Measurements from ENCODE around the gene MAN2C1. TPM values are rescaled to one million over a fixed set of nuclear protein-coding genes. Genes with fewer than 3 reads are reported as not detected.
A peak's percentile ranks its signal among the peaks of the same experiment; 100 is the strongest.

The MAN2C1 gene
- total RNA-seq, 2 experiments from 2014 or later, result 519 to 546 TPM

- H3K4me1 Mint-ChIP-seq (ENCODE audit: low read depth), result peaks cover 30% of the 10 kb centered on the region
- ChIA-PET CTCF (interaction anchor here (0.7 to 1.1 kb wide), 4 partner anchors 14 to 753 kb away, joined by 3 to 4 read pairs (median 3); no protein-coding TSS in a partner anchor), POLR2A (interaction anchor here (2.8 to 5.2 kb wide), 6 partner anchors 10 to 277 kb away, joined by 18 to 246 read pairs (median 82); partner anchors contain the start of genes IMP3, NEIL1, SIN3A and SNUPN)
- peak overlapping the region; percentile 94 for H3K27ac Mint-ChIP-seq
- peak overlapping the region; percentile 94 for H3K4me3 Mint-ChIP-seq
- H3K4me3 ChIP-seq (ENCODE audit: low read length), result no peak overlapping the region
- H3K27ac ChIP-seq (ENCODE audit: low read depth in 1 of 2, low read length in 2 of 2), result no peak overlapping the region
- TF ChIP-seq CTCF (IDR thresholded peaks at IDR 0.05), result no peak
- H3K27me3 ChIP-seq (ENCODE audit: control insufficient read depth in 1 of 2, insufficient read depth in 2 of 2, low read length in 2 of 2), result no peaks in the 10 kb centered on the region
- peaks cover 68% of the 10 kb centered on the region for H3K36me3 Mint-ChIP-seq (ENCODE audit: low read depth)
- H3K4me1 ChIP-seq (ENCODE audit: insufficient read depth, low read length), result peaks cover 32% of the 10 kb centered on the region
- H3K9me3 ChIP-seq (ENCODE audit: control insufficient read depth in 1 of 2, insufficient read depth in 1 of 2, low read length in 2 of 2), result no peaks in the 10 kb centered on the region
- DNase-seq (no peak), ATAC-seq (ENCODE audit: poor library complexity) (no peak)
- H3K27me3 Mint-ChIP-seq, result no peaks in the 10 kb centered on the region
- intact Hi-C loops (cut with DNase I, micrococcal nuclease), result loop anchor here (5.0 kb wide), 4 partner anchors 82 to 828 kb away; partner anchors contain the start of genes ARID3B (in 1 of the 2), SIN3A (in 1 of the 2) and SNUPN (in 1 of the 2)
- H3K36me3 ChIP-seq (ENCODE audit: insufficient read depth, low read length), result peaks cover 58% of the 10 kb centered on the region
- H3K9me3 Mint-ChIP-seq, result no peaks in the 10 kb centered on the region
These were observed 1.6 kb upstream of the MAN2C1 start for GRCh38 chr15:75369897-75370581.

GRCh38 chr15:75368689-75369239 lies 357 bp upstream of the MAN2C1 start:
- peaks cover 30% of the 10 kb centered on the region for H3K4me1 Mint-ChIP-seq (ENCODE audit: low read depth)
- Histone ChIP-seq H3K9me3 (ENCODE audit: control insufficient read depth in 1 of 2, insufficient read depth in 1 of 2, low read length in 2 of 2) (no peaks in the 10 kb centered on the region), H3K27me3 (ENCODE audit: control insufficient read depth in 1 of 2, insufficient read depth in 2 of 2, low read length in 2 of 2) (no peaks in the 10 kb centered on the region), H3K27ac (ENCODE audit: low read depth in 1 of 2, low read length in 2 of 2) (peak overlapping the region; percentile 93 to 96), H3K4me3 (ENCODE audit: low read length) (peak overlapping the region; percentile 91), H3K4me1 (ENCODE audit: insufficient read depth, low read length) (peaks cover 32% of the 10 kb centered on the region), H3K36me3 (ENCODE audit: insufficient read depth, low read length) (peaks cover 58% of the 10 kb centered on the region)
- no peak for ATAC-seq (ENCODE audit: poor library complexity)
- H3K27me3 Mint-ChIP-seq, result no peaks in the 10 kb centered on the region
- DNase-seq, result peak in 5 of 14 experiments; percentile 15 to 58 (median 37)
- H3K9me3 Mint-ChIP-seq, result no peaks in the 10 kb centered on the region
- TF ChIP-seq CTCF (IDR thresholded peaks at IDR 0.05), result no peak
- H3K36me3 Mint-ChIP-seq (ENCODE audit: low read depth), result peaks cover 68% of the 10 kb centered on the region
- peak overlapping the region; percentile 94 for H3K4me3 Mint-ChIP-seq
- intact Hi-C loops (cut with DNase I, micrococcal nuclease), result loop anchor here (1.0 to 5.0 kb wide), 8 partner anchors 18 to 826 kb away; partner anchors contain the start of genes ARID3B (in 1 of the 2), IMP3 (in 1 of the 2), SIN3A (in 1 of the 2) and SNUPN (in 1 of the 2)
- ChIA-PET CTCF (interaction anchor here (0.7 to 3.2 kb wide), 11 partner anchors 11 to 577 kb away, joined by 3 to 26 read pairs (median 6); partner anchors contain the start of genes IMP3 and SIN3A), POLR2A (interaction anchor here (0.8 to 5.2 kb wide), 26 partner anchors 9 to 828 kb away, joined by 3 to 246 read pairs (median 8); partner anchors contain the start of genes ARID3B, CLK3, COMMD4 and IMP3)
- peak overlapping the region; percentile 94 for H3K27ac Mint-ChIP-seq

- Histone ChIP-seq H3K36me3 (ENCODE audit: insufficient read depth, low read length) (peaks cover 56% of the 10 kb centered on the region), H3K9me3 (ENCODE audit: control insufficient read depth in 1 of 2, insufficient read depth in 1 of 2, low read length in 2 of 2) (no peaks in the 10 kb centered on the region), H3K4me1 (ENCODE audit: insufficient read depth, low read length) (peaks cover 32% of the 10 kb centered on the region), H3K4me3 (ENCODE audit: low read length) (peak overlapping the region; percentile 91), H3K27ac (ENCODE audit: low read depth in 1 of 2, low read length in 2 of 2) (peak overlapping the region; percentile 93 to 96), H3K27me3 (ENCODE audit: control insufficient read depth in 1 of 2, insufficient read depth in 2 of 2, low read length in 2 of 2) (no peaks in the 10 kb centered on the region)
- POLR2A ChIA-PET, result interaction anchor here (0.9 to 5.2 kb wide), 30 partner anchors 8 to 827 kb away, joined by 3 to 246 read pairs (median 8); partner anchors contain the start of genes ARID3B, C15orf39, CLK3 and COMMD4
- no peak for ATAC-seq (ENCODE audit: poor library complexity)
- Mint-ChIP-seq H3K36me3 (ENCODE audit: low read depth) (peaks cover 65% of the 10 kb centered on the region), H3K27me3 (no peaks in the 10 kb centered on the region), H3K27ac (peak overlapping the region; percentile 94), H3K4me3 (peak overlapping the region; percentile 94), H3K9me3 (no peaks in the 10 kb centered on the region), H3K4me1 (ENCODE audit: low read depth) (peaks cover 30% of the 10 kb centered on the region)
- TF ChIP-seq CTCF (IDR thresholded peaks at IDR 0.05), result peak; percentile 87
- DNase-seq, result no peak
- intact Hi-C loops (cut with DNase I, micrococcal nuclease), result loop anchor here (1.0 to 5.0 kb wide), 6 partner anchors 85 to 825 kb away; partner anchors contain the start of genes ARID3B (in 1 of the 2), IMP3 (in 1 of the 2), SIN3A (in 1 of the 2) and SNUPN (in 1 of the 2)
- CTCF ChIA-PET, result interaction anchor here (0.6 to 3.2 kb wide), 18 partner anchors 10 to 316 kb away, joined by 3 to 26 read pairs (median 6); partner anchors contain the start of genes COMMD4, IMP3 and SIN3A
These were observed 948 bp downstream of the MAN2C1 start for GRCh38 chr15:75367406-75367912.
